WTC11 (cell line): ENCODE measurements around the gene USH2A. TPM values are rescaled to one million over a fixed set of nuclear protein-coding genes. Genes with fewer than 3 reads are reported as not detected.
A peak's percentile ranks its signal among the peaks of the same experiment; 100 is the strongest.

Experiments
- ATAC-seq: fragments of 200-7000 bp; cut with Tn5 transposase; 2 replicates; pipeline ENCODE4 v1.10.0; 2021; ENCODE audit warnings: mild to moderate bottlenecking, moderate library complexity
- CTCF ChIA-PET: fragments of 300-600 bp; sonication (Branson Sonifier 250); formaldehyde crosslinking; loops from one replicate; lab custom pipeline; 2021; ENCODE audit warnings: antibody characterized with exemption; lab: Charles Lee
- POLR2A ChIA-PET: fragments of 350-600 bp; sonication (Branson Sonifier 250); formaldehyde crosslinking; loops from one replicate; lab custom pipeline; 2021; ENCODE audit warnings: antibody characterized with exemption; lab: Charles Lee
- DNase-seq: peaks from one replicate; pipeline ENCODE4 v3.0.0; 2021; ENCODE audit warnings: low spot score
- H3K27ac Mint-ChIP-seq: 2 replicates; pipeline ENCODE4 v1.8.0; 2021; ENCODE audit warnings: mixed read lengths
- H3K27me3 Mint-ChIP-seq: 2 replicates; pipeline ENCODE4 v1.8.0; 2021; ENCODE audit warnings: low read depth, mild to moderate bottlenecking, moderate library complexity, mixed read lengths
- H3K36me3 Mint-ChIP-seq: 2 replicates; pipeline ENCODE4 v1.8.0; 2021; ENCODE audit warnings: mixed read lengths
- H3K4me1 Mint-ChIP-seq: 2 replicates; pipeline ENCODE4 v1.8.0; 2022; ENCODE audit warnings: mixed read lengths
- H3K4me3 Mint-ChIP-seq: 2 replicates; pipeline ENCODE4 v1.8.0; 2021; ENCODE audit warnings: mild to moderate bottlenecking, moderate library complexity, mixed read lengths
- H3K9me3 Mint-ChIP-seq: 2 replicates; pipeline ENCODE4 v1.8.0; 2021; ENCODE audit warnings: mixed read lengths
- AFF4 ChIP-seq: sonication (generic); formaldehyde crosslinking; IDR thresholded peaks from 2 replicates; pipeline ENCODE4 v1.8.1; 2023; ENCODE audit warnings: mild to moderate bottlenecking, missing genetic modification reagents, borderline replicate concordance
- ARID4B ChIP-seq: sonication (generic); formaldehyde crosslinking; IDR thresholded peaks from 2 replicates; pipeline ENCODE4 v1.8.0; 2023; ENCODE audit warnings: missing genetic modification reagents, mild to moderate bottlenecking, borderline replicate concordance
- ATF3 ChIP-seq: sonication (generic); formaldehyde crosslinking; conservative IDR thresholded peaks from 2 replicates; pipeline ENCODE4 v1.8.1; 2022; ENCODE audit warnings: mild to moderate bottlenecking, missing genetic modification reagents
- CDX4 ChIP-seq: fragments of 250-450 bp; sonication (Bioruptor Pico); IDR thresholded peaks from 2 replicates; pipeline ENCODE4 v1.9.0; 2021; ENCODE audit warnings: moderate library complexity, mild to moderate bottlenecking, inconsistent platforms, borderline replicate concordance
- E2F1 ChIP-seq: sonication (generic); formaldehyde crosslinking; IDR thresholded peaks from 2 replicates; pipeline ENCODE4 v1.8.0; 2022; ENCODE audit warnings: mild to moderate bottlenecking, missing genetic modification reagents
- ERG ChIP-seq: fragments of 250-450 bp; sonication (Bioruptor Pico); IDR thresholded peaks from 2 replicates; pipeline ENCODE4 v1.8.0; 2021; ENCODE audit warnings: mild to moderate bottlenecking
- GABPB1 ChIP-seq: sonication (generic); formaldehyde crosslinking; IDR thresholded peaks from 2 replicates; pipeline ENCODE4 v1.8.1; 2023; ENCODE audit warnings: mild to moderate bottlenecking, missing genetic modification reagents
- MLX ChIP-seq: sonication (generic); formaldehyde crosslinking; IDR thresholded peaks from 2 replicates; pipeline ENCODE4 v1.8.1; 2023; ENCODE audit warnings: mild to moderate bottlenecking, missing genetic modification reagents, moderate library complexity
- PRDM15 ChIP-seq: sonication (generic); formaldehyde crosslinking; IDR thresholded peaks from 2 replicates; pipeline ENCODE4 v1.8.0; 2022; ENCODE audit warnings: missing genetic modification reagents
- RELA ChIP-seq: sonication (generic); formaldehyde crosslinking; IDR thresholded peaks from 2 replicates; pipeline ENCODE4 v1.8.1; 2022; ENCODE audit warnings: missing genetic modification reagents, mild to moderate bottlenecking, borderline replicate concordance
- SMAD3 ChIP-seq: sonication (generic); formaldehyde crosslinking; IDR thresholded peaks from 2 replicates; pipeline ENCODE4 v1.8.0; 2022; ENCODE audit warnings: missing genetic modification reagents, mild to moderate bottlenecking, borderline replicate concordance
- SMAD4 ChIP-seq: sonication (generic); formaldehyde crosslinking; IDR thresholded peaks from 2 replicates; pipeline ENCODE4 v1.8.0; 2022; ENCODE audit warnings: mild to moderate bottlenecking, missing genetic modification reagents
- TCF7 ChIP-seq: sonication (generic); formaldehyde crosslinking; IDR thresholded peaks from 2 replicates; pipeline ENCODE4 v1.8.0; 2022; ENCODE audit warnings: mild to moderate bottlenecking, low read depth, missing genetic modification reagents, moderate library complexity
- TP53 ChIP-seq: sonication (generic); formaldehyde crosslinking; IDR thresholded peaks from 2 replicates; pipeline ENCODE4 v1.8.1; 2023; ENCODE audit warnings: mild to moderate bottlenecking, missing genetic modification reagents
- ZNF219 ChIP-seq: sonication (generic); formaldehyde crosslinking; IDR thresholded peaks from 2 replicates; pipeline ENCODE4 v1.8.0; 2023; ENCODE audit warnings: missing genetic modification reagents, mild to moderate bottlenecking, borderline replicate concordance
- total RNA-seq: library from RNA; stranded (reverse); gene quantifications from 3 replicates; pipeline ENCODE4 v1.2.3, GENCODE V29; 2021

Gene USH2A
- total RNA-seq, 1 experiment from 2014 or later: 0.37 TPM

- TF ChIP-seq ATF3 (CRISPR knock-in tag) (no peak), ARID4B (CRISPR knock-in tag) (no peak), SMAD4 (no peak), SMAD3 (CRISPR knock-in tag) (no peak), TCF7 (no peak), RELA (CRISPR knock-in tag) (no peak)
- TF ChIP-seq, all 79 proteins: peak for 0
These were observed 496.6 kb downstream of the USH2A start (continued) for GRCh38 chr1:215926670-215927069.

GRCh38 chr1:215923129-215923824, 500.0 kb downstream of the USH2A start:
- no peak for TF ChIP-seq AFF4 (CRISPR knock-in tag)
- TF ChIP-seq ZNF219 (CRISPR knock-in tag): no peak
- no peak for TF ChIP-seq RELA (CRISPR knock-in tag)
- TF ChIP-seq PRDM15: no peak
- TF ChIP-seq MLX: no peak
- no peak for TF ChIP-seq E2F1 (CRISPR knock-in tag)
- TF ChIP-seq CDX4 (CRISPR knock-in tag): no peak
- TF ChIP-seq GABPB1 (CRISPR knock-in tag): no peak
- TF ChIP-seq TP53: no peak
- no peak for TF ChIP-seq ERG
- TF ChIP-seq SMAD3 (CRISPR knock-in tag): no peak
- ATAC-seq (peak; percentile 51), DNase-seq (no peak)
- H3K27me3 Mint-ChIP-seq: no peaks in the 10 kb centered on the region
- H3K36me3 Mint-ChIP-seq: no peaks in the 10 kb centered on the region
- ChIA-PET CTCF (no interaction called here), POLR2A (no interaction called here)
- peaks cover 9% of the 10 kb centered on the region for H3K4me1 Mint-ChIP-seq
- H3K4me3 Mint-ChIP-seq: no peak overlapping the region
- no peak overlapping the region for H3K27ac Mint-ChIP-seq
- H3K9me3 Mint-ChIP-seq: no peaks in the 10 kb centered on the region
